Mucosa of rectum (tissue), 2 donors: ENCODE results near the gene GLG1.

Source experiments
- H3K27ac ChIP-seq, 2 donors: one replicate each; pipeline ENCODE4 v1.7.0; 2013; ENCODE audit warnings: inconsistent platforms in 2 of 2, low read depth in 2 of 2, low read length in 2 of 2
- H3K27me3 ChIP-seq, 2 donors: one replicate each; pipeline ENCODE4 v1.7.0; 2013; ENCODE audit warnings: low read length in 2 of 2; ENCODE audit not compliant: control insufficient read depth in 2 of 2, insufficient read depth in 2 of 2
- H3K36me3 ChIP-seq, 2 donors: one replicate each; pipeline ENCODE4 v1.7.0; 2013; ENCODE audit warnings: low read length in 2 of 2; ENCODE audit not compliant: control insufficient read depth in 2 of 2, insufficient read depth in 2 of 2
- H3K4me1 ChIP-seq, 2 donors: one replicate each; pipeline ENCODE4 v1.7.0; 2013; ENCODE audit warnings: low read length in 2 of 2, mild to moderate bottlenecking in 1 of 2; ENCODE audit not compliant: control insufficient read depth in 2 of 2, insufficient read depth in 2 of 2
- H3K4me3 ChIP-seq, 2 donors: one replicate each; pipeline ENCODE4 v1.7.0; 2013; ENCODE audit warnings: low read length in 2 of 2
- H3K9ac ChIP-seq, 2 donors: one replicate each; pipeline ENCODE4 v1.7.0; 2013; ENCODE audit warnings: low read length in 2 of 2, low read depth in 1 of 2, mild to moderate bottlenecking in 1 of 2
- H3K9me3 ChIP-seq, 2 donors: one replicate each; pipeline ENCODE4 v1.7.0; 2013; ENCODE audit warnings: low read length in 2 of 2; ENCODE audit not compliant: control insufficient read depth in 2 of 2
- donor health status: healthy.
- donor health status: Normal muscosa, but diverticular disease.

GLG1 gene

DNA sequence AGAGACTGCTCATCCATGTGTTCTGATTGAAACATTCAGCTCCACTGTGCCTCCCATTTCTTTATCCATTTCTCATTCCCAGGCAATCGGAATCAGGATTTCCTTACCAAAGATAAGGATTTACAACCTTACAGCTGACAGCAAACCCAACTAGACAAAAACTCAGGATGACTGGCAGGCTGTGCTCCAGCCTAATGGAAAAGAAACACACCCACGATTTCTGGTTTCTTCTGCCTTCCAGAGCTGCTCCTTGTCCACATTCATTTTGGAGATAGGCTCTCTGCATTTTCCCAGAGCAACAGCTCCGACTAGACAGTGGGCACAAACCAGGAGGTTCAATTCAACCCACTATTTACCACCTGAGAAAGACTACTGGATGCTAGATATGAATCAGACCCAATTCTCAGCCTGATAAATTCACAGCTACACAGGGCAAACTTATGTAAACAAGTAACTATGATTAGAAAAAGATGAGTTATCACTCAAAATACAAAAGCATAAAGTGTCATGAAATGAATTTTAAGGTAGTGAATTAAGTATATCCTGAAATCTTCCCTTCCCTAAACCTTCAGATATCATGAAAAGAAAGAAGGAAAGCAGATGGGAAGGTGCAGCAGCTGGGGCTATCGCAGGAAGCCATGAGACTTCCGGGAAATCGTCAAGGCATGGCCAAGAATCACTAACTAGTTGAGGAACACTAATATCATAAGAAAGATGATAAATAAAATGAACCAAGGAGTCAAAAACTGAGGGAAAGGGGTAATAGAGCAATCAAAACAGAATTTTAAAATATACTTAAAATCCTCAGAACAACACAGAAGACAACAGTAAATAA lies 140.8 kb downstream of the GLG1 start:
- Histone ChIP-seq H3K9me3 (no peaks in the 10 kb centered on the region), H3K36me3 (peaks cover 51 to 72% of the 10 kb centered on the region in 2 donors), H3K4me3 (no peak overlapping the region), H3K27ac (no peak overlapping the region), H3K27me3 (no peaks in the 10 kb centered on the region), H3K4me1 (no peaks in the 10 kb centered on the region), H3K9ac (no peak overlapping the region)

DNA sequence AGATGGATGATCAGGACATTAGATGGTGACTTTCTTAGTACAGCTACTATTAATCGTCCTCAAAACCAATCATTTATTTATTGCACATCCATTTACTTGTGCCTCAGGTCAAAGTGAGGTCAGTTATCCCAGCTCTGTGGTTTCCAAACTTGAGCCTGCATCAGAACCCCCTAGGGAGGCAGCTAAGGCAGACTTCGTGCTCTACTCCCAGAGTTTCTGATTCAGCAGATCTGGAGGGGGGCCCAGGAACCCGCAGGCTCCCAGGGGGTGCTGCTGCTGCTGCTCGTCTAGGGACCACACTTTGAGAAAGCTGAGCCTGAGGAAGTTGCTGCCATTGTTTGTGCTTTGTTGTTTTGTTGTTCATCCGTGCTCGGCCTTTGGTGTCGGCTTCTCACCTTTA lies 141.6 kb downstream of the GLG1 start:
- Histone ChIP-seq H3K27ac (no peak overlapping the region), H3K36me3 (peaks cover 54 to 72% of the 10 kb centered on the region in 2 donors)

DNA sequence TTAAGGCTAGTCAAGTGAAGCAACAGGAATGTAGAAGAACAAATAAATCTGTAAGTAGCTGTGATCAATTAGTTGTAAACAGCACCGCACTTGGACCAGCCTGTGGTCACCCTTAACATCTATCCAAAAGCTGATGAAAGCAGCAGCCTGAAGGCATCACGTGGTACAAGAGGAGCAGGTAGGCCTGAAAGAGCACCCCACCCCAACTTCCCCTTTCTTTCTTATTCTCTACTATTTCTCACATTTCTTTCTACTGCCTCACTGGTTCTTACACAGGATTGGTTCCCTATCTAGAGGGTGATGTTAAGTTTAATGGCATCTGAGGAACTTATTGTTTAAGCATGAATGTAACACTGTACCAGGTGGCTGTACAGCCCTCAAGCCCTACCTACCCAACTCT lies 143.0 kb downstream of the GLG1 start:
- Histone ChIP-seq H3K9ac (no peak overlapping the region), H3K27ac (no peak overlapping the region), H3K4me3 (no peak overlapping the region), H3K9me3 (no peaks in the 10 kb centered on the region), H3K27me3 (no peaks in the 10 kb centered on the region), H3K4me1 (no peaks in the 10 kb centered on the region), H3K36me3 (peaks cover 44 to 67% of the 10 kb centered on the region in 2 donors)

More for the DNA sequence above, 141.6 kb downstream of the GLG1 start:
- Histone ChIP-seq H3K9me3 (no peaks in the 10 kb centered on the region), H3K27me3 (no peaks in the 10 kb centered on the region), H3K4me3 (no peak overlapping the region), H3K9ac (no peak overlapping the region), H3K4me1 (no peaks in the 10 kb centered on the region)

DNA sequence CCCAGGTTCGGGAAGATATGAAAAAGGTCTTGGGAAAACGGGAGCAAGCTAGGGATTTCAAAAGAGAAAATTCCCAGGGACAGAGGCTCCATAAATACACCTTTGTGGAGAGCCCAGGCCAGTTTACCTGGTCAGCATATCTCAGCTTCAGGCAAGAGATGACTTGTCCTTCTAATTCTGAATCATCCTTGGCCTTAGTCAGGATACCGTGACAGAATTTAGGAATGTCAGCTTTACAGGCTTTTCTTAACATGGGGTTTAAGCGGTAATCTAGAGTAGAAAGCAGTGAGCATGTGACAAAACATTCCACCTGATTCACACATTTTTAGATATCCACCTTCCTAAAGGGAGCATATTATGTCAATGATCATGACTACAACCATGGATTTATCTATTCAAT lies 144.6 kb downstream of the GLG1 start:
- no peak overlapping the region for H3K9ac ChIP-seq
- no peak overlapping the region for H3K4me3 ChIP-seq
- peaks cover 41 to 72% of the 10 kb centered on the region in 2 donors for H3K36me3 ChIP-seq
- no peaks in the 10 kb centered on the region for H3K4me1 ChIP-seq
- no peak overlapping the region for H3K27ac ChIP-seq
- H3K27me3 ChIP-seq = no peaks in the 10 kb centered on the region
- H3K9me3 ChIP-seq = no peaks in the 10 kb centered on the region

DNA sequence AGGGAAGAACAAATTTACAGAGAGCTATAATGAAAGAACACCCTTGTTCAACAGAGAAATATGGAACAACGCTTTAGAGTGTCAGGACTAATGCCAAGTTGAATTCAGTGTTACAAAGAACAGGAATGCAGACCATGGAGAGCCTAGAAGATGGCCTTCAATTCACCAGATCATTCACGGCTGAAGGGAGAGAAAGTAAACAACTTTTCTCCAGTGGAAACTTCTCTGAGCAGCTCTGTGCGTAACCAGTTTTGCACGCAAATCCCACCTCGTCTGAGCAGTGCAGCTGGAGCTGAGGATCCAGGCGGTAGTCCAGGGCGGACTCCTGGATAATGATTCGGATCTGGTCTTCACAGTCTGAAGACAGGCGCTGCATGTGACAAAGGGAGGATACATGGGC lies 145.1 kb downstream of the GLG1 start:
- Histone ChIP-seq H3K9me3 (no peaks in the 10 kb centered on the region), H3K9ac (no peak overlapping the region), H3K4me3 (no peak overlapping the region), H3K36me3 (peaks cover 36 to 69% of the 10 kb centered on the region in 2 donors), H3K4me1 (no peaks in the 10 kb centered on the region), H3K27ac (no peak overlapping the region), H3K27me3 (no peaks in the 10 kb centered on the region)

DNA sequence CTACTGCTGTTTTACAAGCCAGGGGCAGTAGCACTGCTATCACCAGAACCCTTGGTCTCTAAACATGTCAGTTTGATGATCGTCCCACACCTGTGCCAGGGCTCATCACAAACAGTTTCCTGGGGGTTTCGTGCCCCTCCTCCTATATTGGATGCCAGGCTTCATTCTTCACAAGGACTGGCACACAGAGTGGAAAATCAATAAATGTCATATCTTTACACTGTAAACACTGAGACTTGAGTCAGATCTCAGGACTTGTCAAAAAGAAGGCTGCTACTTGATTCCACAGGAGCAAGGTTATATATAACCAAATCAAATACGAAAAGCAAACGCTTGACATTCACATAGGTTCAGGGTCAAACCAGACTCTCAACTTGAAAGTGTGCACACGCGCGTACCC lies 146.4 kb downstream of the GLG1 start:
- Histone ChIP-seq H3K27ac (no peak overlapping the region), H3K9ac (no peak overlapping the region), H3K27me3 (no peaks in the 10 kb centered on the region), H3K9me3 (no peaks in the 10 kb centered on the region), H3K36me3 (peaks cover 43 to 70% of the 10 kb centered on the region in 2 donors), H3K4me3 (no peak overlapping the region), H3K4me1 (no peaks in the 10 kb centered on the region)

DNA sequence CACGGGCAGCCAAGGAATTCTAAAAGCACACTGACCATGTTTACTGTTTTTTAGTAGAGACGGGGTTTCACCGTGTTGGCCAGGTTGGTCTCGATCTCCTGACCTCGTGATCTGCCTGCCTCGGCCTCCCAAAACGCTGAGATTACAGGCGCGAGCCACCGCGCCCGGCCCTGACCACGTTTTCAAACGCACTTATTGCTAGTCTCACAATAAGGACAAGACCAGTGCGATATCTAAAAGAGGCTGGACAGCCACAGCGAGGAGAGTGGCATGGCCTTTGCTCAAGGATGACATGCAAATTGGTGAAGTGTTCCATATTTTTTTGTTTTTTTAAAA lies 150.7 kb downstream of the GLG1 start:
- H3K27me3 ChIP-seq = no peaks in the 10 kb centered on the region

DNA sequence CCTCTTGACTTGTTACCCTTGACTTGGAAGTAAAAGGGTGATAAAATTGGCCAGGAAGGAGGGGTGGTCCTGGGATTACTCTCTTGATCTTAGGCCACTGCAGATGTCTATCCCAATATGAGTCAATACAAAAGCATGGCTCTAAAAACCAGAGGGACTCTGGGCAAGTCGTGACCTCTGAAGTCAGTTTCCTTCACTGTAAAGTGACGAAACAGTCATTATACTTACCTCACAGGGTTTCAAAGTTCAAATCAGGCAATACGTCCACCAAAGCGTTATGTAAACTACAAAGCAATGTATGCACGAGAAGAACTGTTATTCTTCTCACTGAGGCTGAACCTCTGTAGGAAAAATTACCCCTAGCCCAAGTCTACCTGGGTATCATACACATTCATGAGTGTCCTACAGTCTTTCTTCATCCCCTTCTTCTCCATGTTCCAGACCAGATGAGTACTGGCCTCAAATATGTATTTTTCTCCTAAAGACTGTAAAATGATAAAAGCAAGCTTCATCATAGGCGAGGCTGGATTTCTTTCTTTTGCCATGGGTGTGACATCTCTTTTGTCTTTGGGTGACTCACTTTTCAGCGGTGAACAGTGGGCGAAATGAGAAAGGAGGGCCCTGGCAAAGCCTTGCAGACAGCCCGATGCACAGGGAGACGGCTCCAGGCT lies 151.2 kb downstream of the GLG1 start:
- Histone ChIP-seq H3K4me1 (no peaks in the 10 kb centered on the region), H3K9ac (no peak overlapping the region), H3K27me3 (no peaks in the 10 kb centered on the region), H3K27ac (peak overlapping the region in 1 of 2 donors; percentile 18), H3K4me3 (no peak overlapping the region), H3K36me3 (peaks cover 51 to 72% of the 10 kb centered on the region in 2 donors), H3K9me3 (no peaks in the 10 kb centered on the region)

More for the DNA sequence above, 150.7 kb downstream of the GLG1 start:
- Histone ChIP-seq H3K27ac (no peak overlapping the region), H3K4me1 (no peaks in the 10 kb centered on the region), H3K9ac (no peak overlapping the region), H3K9me3 (no peaks in the 10 kb centered on the region), H3K36me3 (peaks cover 49 to 69% of the 10 kb centered on the region in 2 donors), H3K4me3 (no peak overlapping the region)

DNA sequence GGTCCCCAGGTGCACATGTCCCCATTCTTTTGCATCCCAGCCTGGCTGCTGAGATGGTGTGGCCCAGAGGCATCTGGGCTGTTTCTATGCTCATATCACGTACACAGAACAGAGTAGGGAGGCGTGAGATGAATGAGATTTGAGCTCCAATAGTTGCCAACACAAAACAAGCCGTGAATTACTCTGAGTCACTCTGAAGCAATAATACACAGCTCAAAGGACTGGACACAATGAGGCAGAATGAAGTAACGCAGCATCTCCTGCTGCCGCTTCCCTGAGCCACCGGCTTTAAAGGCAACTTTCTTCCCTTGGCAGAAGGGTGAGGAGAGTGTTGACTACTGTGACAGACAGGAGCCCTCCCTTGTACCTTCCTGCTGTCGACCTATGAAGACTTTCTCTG lies 151.7 kb downstream of the GLG1 start:
- Histone ChIP-seq H3K27ac (peak overlapping the region in 1 of 2 donors; percentile 18), H3K4me1 (peaks cover 0 to 1% of the 10 kb centered on the region in 2 donors), H3K9ac (no peak overlapping the region), H3K4me3 (no peak overlapping the region), H3K9me3 (no peaks in the 10 kb centered on the region), H3K27me3 (no peaks in the 10 kb centered on the region), H3K36me3 (peaks cover 47 to 69% of the 10 kb centered on the region in 2 donors)

DNA sequence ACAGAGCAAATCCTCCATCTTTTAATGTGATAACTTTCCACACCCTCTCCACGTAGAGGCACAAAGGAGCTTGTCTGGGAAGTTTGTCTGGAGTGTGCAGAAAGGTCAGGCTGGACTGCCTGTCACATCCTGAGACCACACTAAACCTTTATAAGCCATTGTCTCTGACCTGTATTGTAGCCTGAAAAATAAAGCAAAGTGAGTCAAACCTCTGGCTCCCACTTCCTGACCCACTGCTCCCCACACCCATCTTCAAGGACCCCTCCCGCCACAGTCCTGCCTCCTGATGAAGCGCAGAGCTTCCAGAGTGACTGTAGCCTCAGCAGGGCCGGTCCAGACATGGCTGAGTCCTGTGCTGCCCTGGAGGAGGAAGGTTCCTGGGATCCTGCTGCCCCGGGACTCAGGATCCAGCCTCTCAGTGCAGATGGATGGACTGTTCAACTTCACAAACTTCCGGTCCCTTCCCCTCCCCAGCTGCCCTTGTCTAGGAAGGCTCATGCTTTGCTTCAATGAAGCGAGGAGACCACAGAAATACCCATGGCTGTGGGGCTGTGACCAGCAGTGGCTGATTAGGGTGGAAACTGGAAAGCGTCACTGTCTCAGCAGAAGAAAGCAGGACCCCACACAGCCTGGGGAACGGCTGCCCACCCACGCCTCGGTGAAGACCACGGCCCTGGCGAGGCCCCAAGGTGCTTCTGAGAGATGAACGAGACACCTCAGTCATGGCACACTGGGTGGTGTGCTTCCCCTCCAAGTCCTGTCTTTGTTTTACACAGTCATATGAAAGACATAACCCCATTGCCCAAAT lies 154.8 kb downstream of the GLG1 start:
- H3K27ac ChIP-seq = no peak overlapping the region
- H3K4me3 ChIP-seq = no peak overlapping the region
- H3K4me1 ChIP-seq = peaks cover 10 to 16% of the 10 kb centered on the region in 2 donors
- H3K9ac ChIP-seq = no peak overlapping the region
- H3K27me3 ChIP-seq = no peaks in the 10 kb centered on the region
- H3K36me3 ChIP-seq = peaks cover 44 to 51% of the 10 kb centered on the region in 2 donors
- H3K9me3 ChIP-seq = no peaks in the 10 kb centered on the region
